ENCODE results near the gene F10. TPM values are rescaled to one million over a fixed set of nuclear protein-coding genes. Genes with fewer than 3 reads are reported as not detected.

F10 gene
- total RNA-seq, 1 experiment from 2014 or later: not detected

DNA sequence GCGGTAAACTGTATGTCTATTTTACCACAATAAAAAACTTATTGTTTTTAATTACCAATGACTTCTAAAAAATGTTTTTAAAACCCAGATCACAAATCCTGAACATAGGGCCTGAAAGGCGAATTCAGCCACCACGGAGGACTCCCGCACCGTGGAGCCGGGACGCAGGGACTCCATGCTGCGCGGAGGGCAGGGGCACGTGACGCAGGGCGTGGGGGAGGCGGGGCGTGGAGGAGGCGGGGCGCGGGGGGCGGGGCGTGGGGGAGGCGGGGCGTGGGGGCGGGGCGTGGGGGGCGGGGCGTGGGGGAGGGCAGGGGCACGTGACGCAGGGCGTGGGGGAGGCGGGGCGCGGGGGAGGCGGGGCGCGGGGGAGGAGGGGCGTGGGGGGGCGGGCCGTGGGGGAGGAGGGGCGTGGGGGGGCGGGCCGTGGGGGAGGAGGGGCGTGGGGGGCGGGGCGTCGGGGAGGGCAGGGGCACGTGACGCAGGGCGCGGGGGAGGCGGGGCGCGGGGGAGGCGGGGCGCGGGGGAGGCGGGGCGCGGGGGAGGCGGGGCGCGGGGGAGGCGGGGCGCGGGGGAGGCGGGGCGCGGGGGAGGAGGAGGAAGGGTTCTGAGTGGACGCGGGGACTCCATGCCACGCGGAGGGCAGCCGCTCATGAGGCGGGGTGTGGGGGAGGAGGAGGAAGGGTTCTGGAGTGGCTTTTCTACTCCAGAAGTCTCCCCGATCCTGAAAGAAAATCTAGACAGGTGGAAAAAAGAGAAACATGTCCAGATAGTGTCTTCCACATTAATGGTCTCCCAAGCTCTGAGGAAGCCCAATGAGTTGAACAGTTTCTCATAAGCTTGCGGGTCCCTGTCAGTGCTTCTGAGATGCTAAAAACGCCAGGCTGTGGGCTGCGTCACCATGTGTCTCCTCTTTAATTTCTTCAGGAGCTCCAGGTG is 31.5 kb downstream of the F10 start:
- Histone ChIP-seq H3K27ac (ENCODE audit: low read length) (no peak overlapping the region), H3K9me2 (replicated peaks; ENCODE audit: low read length) (no peaks in the 10 kb centered on the region), H3K4me3 (ENCODE audit: low read length) (peak overlapping the region; percentile 60), H3K4me2 (ENCODE audit: low read length) (peak overlapping the region; percentile 86), H3K36me3 (ENCODE audit: low read depth, low read length) (no peaks in the 10 kb centered on the region), H3K27me3 (ENCODE audit: low read length) (no peaks in the 10 kb centered on the region), H3K9ac (ENCODE audit: low read length) (peak overlapping the region; percentile 48), H3K79me2 (ENCODE audit: low read length) (no peaks in the 10 kb centered on the region), H2AFZ (ENCODE audit: low read length) (peak overlapping the region; percentile 91), H4K20me1 (ENCODE audit: low read length) (no peaks in the 10 kb centered on the region), H3K9me3 (ENCODE audit: low read length) (no peaks in the 10 kb centered on the region), H3F3A (ENCODE audit: low read length, unreplicated experiment) (no peaks in the 10 kb centered on the region), H3K4me1 (ENCODE audit: insufficient read depth, low read length) (peaks cover 16% of the 10 kb centered on the region)
- BruUV-seq (replicated peaks): TSS peak; percentile 96
- CTCF ChIA-PET: no interaction called here
- POLR2A ChIA-PET (ENCODE audit: unreplicated experiment): no interaction called here
- DNase-seq (peak; percentile 50), ATAC-seq (peak; percentile 61)
- intact Hi-C loops (cut with micrococcal nuclease): no loop called here
- TF ChIP-seq, protein P1, sequence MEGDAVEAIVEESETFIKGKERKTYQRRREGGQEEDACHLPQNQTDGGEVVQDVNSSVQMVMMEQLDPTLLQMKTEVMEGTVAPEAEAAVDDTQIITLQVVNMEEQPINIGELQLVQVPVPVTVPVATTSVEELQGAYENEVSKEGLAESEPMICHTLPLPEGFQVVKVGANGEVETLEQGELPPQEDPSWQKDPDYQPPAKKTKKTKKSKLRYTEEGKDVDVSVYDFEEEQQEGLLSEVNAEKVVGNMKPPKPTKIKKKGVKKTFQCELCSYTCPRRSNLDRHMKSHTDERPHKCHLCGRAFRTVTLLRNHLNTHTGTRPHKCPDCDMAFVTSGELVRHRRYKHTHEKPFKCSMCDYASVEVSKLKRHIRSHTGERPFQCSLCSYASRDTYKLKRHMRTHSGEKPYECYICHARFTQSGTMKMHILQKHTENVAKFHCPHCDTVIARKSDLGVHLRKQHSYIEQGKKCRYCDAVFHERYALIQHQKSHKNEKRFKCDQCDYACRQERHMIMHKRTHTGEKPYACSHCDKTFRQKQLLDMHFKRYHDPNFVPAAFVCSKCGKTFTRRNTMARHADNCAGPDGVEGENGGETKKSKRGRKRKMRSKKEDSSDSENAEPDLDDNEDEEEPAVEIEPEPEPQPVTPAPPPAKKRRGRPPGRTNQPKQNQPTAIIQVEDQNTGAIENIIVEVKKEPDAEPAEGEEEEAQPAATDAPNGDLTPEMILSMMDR (conservative IDR thresholded peaks at IDR 0.05; ENCODE audit: low read depth, low read length): no peak
- TF ChIP-seq EZH2phosphoT487 (IDR thresholded peaks at IDR 0.05; ENCODE audit: borderline replicate concordance, low read length) (no peak), EZH2 (IDR thresholded peaks at IDR 0.05; ENCODE audit: low read length, unreplicated experiment) (no peak)

DNA sequence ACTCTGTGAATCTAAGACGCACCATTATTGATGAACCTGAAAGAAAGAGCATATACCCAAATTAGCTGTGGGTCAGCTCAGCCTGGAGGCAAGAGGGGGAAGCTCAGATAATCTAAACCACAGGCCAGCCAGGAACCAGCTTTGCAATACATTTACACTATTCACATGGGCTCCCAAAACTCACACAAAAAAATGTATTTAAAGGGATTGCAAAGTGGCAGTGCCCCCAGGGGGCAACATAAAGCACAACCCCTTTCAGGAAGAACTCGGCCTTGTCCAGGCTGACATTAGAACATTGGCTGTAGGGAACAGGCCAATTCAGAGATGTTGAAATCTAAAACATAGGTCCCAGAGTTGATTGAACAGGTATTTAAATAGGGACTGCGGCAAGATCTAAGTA is 32.6 kb downstream of the F10 start:
- Histone ChIP-seq H3K9me2 (replicated peaks; ENCODE audit: low read length) (no peaks in the 10 kb centered on the region), H3K9me3 (ENCODE audit: low read length) (no peaks in the 10 kb centered on the region), H3K4me1 (ENCODE audit: insufficient read depth, low read length) (peaks cover 16% of the 10 kb centered on the region), H3K79me2 (ENCODE audit: low read length) (no peaks in the 10 kb centered on the region), H3K27ac (ENCODE audit: low read length) (no peak overlapping the region), H4K20me1 (ENCODE audit: low read length) (no peaks in the 10 kb centered on the region), H3K27me3 (ENCODE audit: low read length) (no peaks in the 10 kb centered on the region), H2AFZ (ENCODE audit: low read length) (no peak overlapping the region), H3K4me2 (ENCODE audit: low read length) (no peak overlapping the region), H3K9ac (ENCODE audit: low read length) (no peak overlapping the region), H3K36me3 (ENCODE audit: low read depth, low read length) (no peaks in the 10 kb centered on the region), H3K4me3 (ENCODE audit: low read length) (no peak overlapping the region), H3F3A (ENCODE audit: low read length, unreplicated experiment) (no peaks in the 10 kb centered on the region)
- CTCF ChIA-PET: no interaction called here
- DNase-seq (no peak), ATAC-seq (no peak)
- TF ChIP-seq EZH2phosphoT487 (IDR thresholded peaks at IDR 0.05; ENCODE audit: borderline replicate concordance, low read length): no peak
- TF ChIP-seq, protein P1 (conservative IDR thresholded peaks at IDR 0.05; ENCODE audit: low read depth, low read length): no peak
- no peak for TF ChIP-seq EZH2 (IDR thresholded peaks at IDR 0.05; ENCODE audit: low read length, unreplicated experiment)
- POLR2A ChIA-PET (ENCODE audit: unreplicated experiment): no interaction called here
- no TSS peak for BruUV-seq (replicated peaks)
- intact Hi-C loops (cut with micrococcal nuclease): no loop called here

Measured in PC-3 (cell line).